SU-DHL-6 (cell line): ENCODE measurements around the gene KCNJ15.

Source experiments
- H2AFZ ChIP-seq: fragments of 200-600 bp; sonication (generic); 2 replicates; pipeline ENCODE4 v1.6.1; 2014; ENCODE audit warnings: low read depth, mild to moderate bottlenecking, moderate library complexity, mixed read lengths, antibody characterized with exemption, low read length; ENCODE audit not compliant: severe bottlenecking
- H3F3A ChIP-seq: fragments of 200-600 bp; shearing (Covaris generic); 2 replicates; pipeline ENCODE4 v1.6.0; 2016; ENCODE audit warnings: antibody characterized with exemption, mild to moderate bottlenecking; ENCODE audit not compliant: insufficient read depth
- H3K27ac ChIP-seq: fragments of 200-600 bp; sonication (generic); 2 replicates; pipeline ENCODE4 v1.5.1; 2016; ENCODE audit warnings: low read depth, mild to moderate bottlenecking, low read length, moderate library complexity, mixed read lengths
- H3K27me3 ChIP-seq: fragments of 200-600 bp; sonication (generic), shearing (Covaris generic); 2 replicates; pipeline ENCODE4 v1.6.0; 2014; ENCODE audit warnings: mild to moderate bottlenecking, low read length
- H3K36me3 ChIP-seq: fragments of 200-600 bp; sonication (generic); 2 replicates; pipeline ENCODE4 v1.6.1; 2014; ENCODE audit warnings: mild to moderate bottlenecking, low read length, mixed read lengths
- H3K4me2 ChIP-seq: fragments of 300-600, 200-600 bp; shearing (Covaris generic), sonication (generic); 2 replicates; pipeline ENCODE4 v1.6.0; 2014; ENCODE audit warnings: low read length, low read depth, mild to moderate bottlenecking; ENCODE audit not compliant: poor library complexity, severe bottlenecking
- H3K4me3 ChIP-seq: fragments of 200-600 bp; sonication (generic); 2 replicates; pipeline ENCODE4 v1.5.1; 2014; ENCODE audit warnings: antibody characterized with exemption, low read length, mild to moderate bottlenecking, mixed read lengths; ENCODE audit not compliant: insufficient read depth, poor library complexity, severe bottlenecking
- H3K79me2 ChIP-seq: fragments of 200-600 bp; sonication (generic); 2 replicates; pipeline ENCODE4 v1.6.1; 2014; ENCODE audit warnings: mild to moderate bottlenecking, low read length, moderate library complexity; ENCODE audit not compliant: insufficient read depth
- H3K9ac ChIP-seq: fragments of 200-600 bp; sonication (generic); 2 replicates; pipeline ENCODE4 v1.7.0; 2014; ENCODE audit warnings: mild to moderate bottlenecking, low read length
- H3K9me2 ChIP-seq: fragments of 200-600 bp; sonication (generic); replicated peaks from 2 replicates; pipeline ENCODE4 v1.6.1; 2014; ENCODE audit warnings: low read length; ENCODE audit not compliant: insufficient read depth
- H3K9me3 ChIP-seq: fragments of 200-600 bp; sonication (generic); 2 replicates; pipeline ENCODE4 v1.6.1; 2014; ENCODE audit warnings: low read length, mixed read lengths; ENCODE audit not compliant: insufficient read depth
- H4K20me1 ChIP-seq: fragments of 200-600 bp; sonication (generic); 2 replicates; pipeline ENCODE4 v1.6.1; 2014; ENCODE audit warnings: low read depth, mild to moderate bottlenecking, antibody characterized with exemption, low read length, moderate library complexity, mixed read lengths
- CTCF ChIP-seq: fragments of 200-600 bp; sonication (generic); IDR thresholded peaks from one replicate; pipeline ENCODE4 v1.5.1; 2017; ENCODE audit warnings: antibody characterized with exemption, mild to moderate bottlenecking, low read length, moderate library complexity; ENCODE audit not compliant: insufficient read depth, poor library complexity, severe bottlenecking
- EZH2phosphoT487 ChIP-seq: fragments of 200-600 bp; sonication (generic), shearing (Covaris generic); conservative IDR thresholded peaks from 2 replicates; pipeline ENCODE4 v1.6.1; 2018; ENCODE audit warnings: mild to moderate bottlenecking, antibody characterized with exemption, low read length, moderate library complexity, mixed read lengths

Gene KCNJ15

GRCh38 chr21:38267991-38268863 is 11.4 kb downstream of the KCNJ15 start:
- no peak overlapping the region for H3K27ac ChIP-seq
- no peaks in the 10 kb centered on the region for H4K20me1 ChIP-seq
- no peak for TF ChIP-seq CTCF
- TF ChIP-seq EZH2phosphoT487, result no peak
- H3K27me3 ChIP-seq, result no peaks in the 10 kb centered on the region
- no peaks in the 10 kb centered on the region for H3K9me2 ChIP-seq
- H3K9ac ChIP-seq, result no peak overlapping the region
- no peak overlapping the region for H3K4me3 ChIP-seq
- no peaks in the 10 kb centered on the region for H3K36me3 ChIP-seq
- H2AFZ ChIP-seq, result no peak overlapping the region
- no peaks in the 10 kb centered on the region for H3K9me3 ChIP-seq
- no peaks in the 10 kb centered on the region for H3K79me2 ChIP-seq
- H3F3A ChIP-seq, result no peaks in the 10 kb centered on the region
- no peak overlapping the region for H3K4me2 ChIP-seq

GRCh38 chr21:38268864-38269575 is 12.2 kb downstream of the KCNJ15 start:
- TF ChIP-seq EZH2phosphoT487 (no peak), CTCF (no peak)
- H3K4me3 ChIP-seq, result no peak overlapping the region
- no peaks in the 10 kb centered on the region for H3K79me2 ChIP-seq

GRCh38 chr21:38269576-38269936 is 12.8 kb downstream of the KCNJ15 start:
- H3K4me2 ChIP-seq, result no peak overlapping the region
- no peaks in the 10 kb centered on the region for H3K27me3 ChIP-seq
- H3K9me2 ChIP-seq, result no peaks in the 10 kb centered on the region
- no peak overlapping the region for H3K27ac ChIP-seq
- no peak overlapping the region for H3K9ac ChIP-seq
- no peaks in the 10 kb centered on the region for H3K36me3 ChIP-seq
- no peaks in the 10 kb centered on the region for H3F3A ChIP-seq
- TF ChIP-seq EZH2phosphoT487, result no peak
- TF ChIP-seq CTCF, result no peak
- H4K20me1 ChIP-seq, result no peaks in the 10 kb centered on the region
- no peak overlapping the region for H3K4me3 ChIP-seq
- no peak overlapping the region for H2AFZ ChIP-seq
- H3K9me3 ChIP-seq, result no peaks in the 10 kb centered on the region
- H3K79me2 ChIP-seq, result no peaks in the 10 kb centered on the region

More at GRCh38 chr21:38268864-38269575, 12.2 kb downstream of the KCNJ15 start:
- Histone ChIP-seq H3K27me3 (no peaks in the 10 kb centered on the region), H3K9me2 (no peaks in the 10 kb centered on the region), H3K27ac (no peak overlapping the region), H3K9ac (no peak overlapping the region), H2AFZ (no peak overlapping the region), H3K9me3 (no peaks in the 10 kb centered on the region), H4K20me1 (no peaks in the 10 kb centered on the region), H3K4me2 (no peak overlapping the region), H3F3A (no peaks in the 10 kb centered on the region), H3K36me3 (no peaks in the 10 kb centered on the region)
